Activated CD8-positive, alpha-beta memory T cell treated with anti-CD3 and anti-CD28 coated beads, Interleukin-2, amount 50 U/mL, for 24 hours (primary cell): ENCODE measurements around the gene ABO.
"Not testable (repeated sequence)": the region's sequence is repeated elsewhere in the genome, so short reads cannot be mapped to it uniquely, and the experiment has no call there.

ENCODE experiments used
- DNase-seq: peaks from one replicate; pipeline ENCODE4 v3.0.0-alpha.2; 2020; ENCODE audit errors: extremely low read depth

ABO gene

DNA sequence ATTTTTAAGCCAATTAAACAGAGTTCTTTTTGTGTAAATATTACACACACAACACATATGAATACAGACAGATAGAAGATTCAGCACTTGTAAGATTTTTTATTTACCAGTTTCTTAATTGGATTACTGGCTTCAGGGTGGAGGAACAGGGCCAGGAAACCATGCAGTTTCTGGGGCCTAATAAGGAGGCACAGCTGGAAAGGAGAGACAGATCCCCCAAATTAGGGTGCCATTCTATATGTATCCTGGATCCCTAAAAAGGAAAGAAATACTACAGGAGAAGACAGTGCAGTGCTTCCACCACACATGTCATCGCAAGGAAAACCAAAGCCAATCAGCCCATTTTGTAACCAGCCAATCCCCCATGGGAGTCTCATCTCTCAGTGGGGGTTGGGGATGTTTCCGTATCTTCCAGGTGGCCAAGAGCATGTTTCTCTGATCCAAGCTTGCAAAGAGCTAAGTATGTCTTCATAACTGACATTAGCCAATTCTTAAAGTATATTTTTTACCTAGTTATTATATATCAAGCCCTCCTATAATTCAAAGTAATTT is 15.8 kb upstream of the ABO start:
- no peak for DNase-seq

DNA sequence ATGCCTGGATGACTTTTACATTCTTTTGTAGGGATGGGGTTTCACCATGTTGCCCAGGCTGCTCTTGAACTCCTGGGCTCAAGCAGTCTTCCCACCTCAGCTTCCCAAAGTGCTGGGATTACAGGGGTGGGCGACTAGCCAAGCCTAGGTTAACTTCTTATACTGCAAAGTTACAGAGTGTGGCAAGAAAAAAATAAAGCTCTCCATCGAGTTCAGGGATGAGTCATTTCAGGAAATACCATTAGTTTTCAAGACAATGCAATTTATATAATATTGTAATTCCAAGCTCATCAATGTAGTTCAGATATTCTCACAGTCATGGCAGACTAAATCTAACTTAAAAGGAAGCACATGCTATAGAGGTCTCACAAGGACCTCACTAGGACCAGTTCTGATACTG is 11.5 kb upstream of the ABO start:
- no peak for DNase-seq

DNA sequence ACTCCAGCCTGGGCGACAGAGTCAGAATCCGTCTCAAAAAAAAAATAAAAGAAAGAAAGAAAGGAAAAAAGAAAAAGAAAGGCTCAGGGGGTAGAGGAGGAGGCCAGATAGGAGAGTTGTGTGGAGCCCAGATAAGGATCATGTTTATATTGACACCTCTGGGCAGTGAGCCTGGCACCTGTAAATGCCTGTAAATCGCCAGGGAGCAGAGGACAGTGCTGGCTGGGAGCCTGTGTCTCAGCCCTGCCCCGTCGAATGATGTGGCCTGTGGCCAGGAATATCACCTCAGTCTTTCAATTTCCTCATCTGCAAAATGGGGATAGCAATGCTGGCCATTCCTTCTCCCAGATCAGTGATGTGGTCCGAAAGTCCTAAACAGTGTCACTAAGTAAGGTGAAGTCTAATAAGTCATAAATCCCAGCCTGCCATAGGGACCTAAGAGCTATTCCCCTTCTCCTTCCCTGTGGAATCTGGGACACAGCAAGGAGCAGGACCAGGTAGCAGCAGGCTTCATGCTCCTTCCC is 10.3 kb upstream of the ABO start:
- DNase-seq = no peak

DNA sequence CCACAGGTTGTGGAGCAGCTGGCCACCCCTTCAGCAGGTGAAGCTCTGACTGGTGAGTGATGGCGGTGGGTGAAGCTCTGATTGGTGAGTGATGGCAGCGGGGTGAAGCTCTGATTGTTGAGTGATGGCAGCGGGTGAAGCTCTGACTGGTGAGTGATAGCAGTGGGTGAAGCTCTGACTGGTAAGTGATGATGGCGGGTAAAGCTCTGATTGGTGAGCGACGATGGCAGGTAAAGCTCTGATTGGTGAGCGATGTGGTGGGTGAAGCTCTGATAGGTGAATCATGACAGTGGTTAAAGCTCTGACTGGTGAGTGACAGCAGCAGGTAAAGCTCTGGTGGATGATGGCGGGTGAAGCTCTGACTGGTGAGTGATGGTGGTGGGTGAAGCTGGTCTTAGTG is 9.4 kb upstream of the ABO start:
- no peak for DNase-seq

DNA sequence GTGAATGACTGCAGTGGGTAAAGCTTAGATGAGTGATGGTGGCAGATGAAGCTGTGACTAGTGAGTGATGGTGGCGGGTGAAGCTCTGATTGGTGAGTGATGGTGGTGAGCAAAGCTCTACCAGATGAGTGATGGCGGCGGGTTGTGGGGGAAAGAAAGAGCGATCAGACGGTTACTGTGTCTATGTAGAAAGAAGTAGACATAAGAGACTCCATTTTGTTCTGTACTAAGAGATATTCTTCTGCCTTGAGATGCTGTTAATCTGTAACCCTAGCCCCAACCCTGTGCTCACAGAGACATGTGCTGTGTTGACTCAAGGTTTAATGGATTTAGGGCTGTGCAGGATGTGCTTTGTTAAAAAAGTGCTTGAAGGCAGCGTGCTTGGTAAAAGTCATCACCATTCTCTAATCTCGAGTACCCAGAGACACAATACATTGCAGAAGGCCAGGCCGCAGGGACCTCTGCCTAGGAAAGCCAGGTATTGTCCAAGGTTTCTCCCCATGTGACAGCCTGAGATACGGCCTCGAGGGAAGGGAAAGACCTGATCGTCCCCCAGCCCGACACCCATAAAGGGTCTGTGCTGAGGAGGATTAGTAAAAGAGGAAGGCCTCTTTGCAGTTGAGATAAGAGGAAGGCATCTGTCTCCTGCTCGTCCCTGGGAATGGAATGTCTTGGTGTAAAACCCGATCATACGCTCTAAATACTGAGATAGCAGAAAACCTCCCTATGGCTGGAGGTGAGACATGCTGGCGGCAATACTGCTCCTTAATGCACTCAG is 8.4 kb upstream of the ABO start:
- DNase-seq = not testable (repeated sequence)

DNA sequence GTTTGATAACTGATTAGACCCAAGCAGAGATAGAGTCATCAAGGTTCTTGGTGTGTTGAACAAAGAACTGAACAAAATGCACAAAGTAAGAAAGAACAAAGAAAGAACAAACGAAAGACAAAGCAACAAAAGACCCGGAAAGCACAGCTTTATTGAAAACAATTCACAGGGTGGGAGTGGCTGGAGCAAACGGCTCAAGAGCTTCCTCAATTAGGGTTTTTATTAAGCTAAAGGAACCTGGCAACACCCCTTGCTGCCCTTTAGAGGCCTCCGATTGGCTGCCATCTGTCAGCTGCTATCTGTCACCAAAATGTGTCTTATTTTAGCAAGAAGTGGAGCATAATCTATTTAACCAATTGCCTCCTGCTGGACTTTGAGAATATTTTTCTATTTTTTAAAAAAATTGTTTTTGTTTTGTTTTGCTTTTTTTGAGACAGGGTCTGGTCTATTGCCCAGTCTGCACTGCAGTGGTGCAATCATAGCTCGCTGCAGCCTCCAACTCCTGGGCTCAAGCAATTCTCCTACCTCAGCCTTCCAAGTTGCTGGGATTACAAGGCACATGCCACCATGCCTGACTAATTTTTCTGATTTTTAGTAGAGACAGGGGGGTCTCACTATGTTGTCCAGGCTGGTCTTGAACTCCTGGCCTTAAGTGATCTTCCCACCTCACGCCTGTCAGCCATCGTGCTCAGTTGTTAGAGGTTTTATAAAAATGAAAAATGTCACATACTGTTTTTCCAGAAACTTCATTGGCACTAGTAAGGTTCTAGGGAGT is 7.7 kb upstream of the ABO start:
- no peak for DNase-seq

DNA sequence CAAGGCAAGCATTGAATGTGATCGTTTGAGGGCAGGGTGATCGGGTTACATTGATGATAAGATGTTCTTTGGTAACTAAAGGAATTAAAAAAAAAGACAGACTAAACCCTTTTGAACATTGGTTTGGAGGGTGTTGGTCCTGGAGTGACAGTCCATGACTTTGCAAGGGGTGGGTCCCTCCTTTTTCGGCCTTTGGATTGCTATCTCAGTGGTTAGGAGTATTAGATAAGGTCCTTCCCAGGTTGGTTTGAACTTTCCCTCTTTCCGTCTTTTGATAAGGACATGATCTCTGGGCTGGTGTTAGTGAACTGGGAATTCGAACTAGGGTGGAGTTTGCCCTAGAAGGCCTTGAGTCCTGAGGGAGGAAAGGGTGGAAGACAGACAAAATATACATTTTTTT is 5.4 kb upstream of the ABO start:
- no peak for DNase-seq

DNA sequence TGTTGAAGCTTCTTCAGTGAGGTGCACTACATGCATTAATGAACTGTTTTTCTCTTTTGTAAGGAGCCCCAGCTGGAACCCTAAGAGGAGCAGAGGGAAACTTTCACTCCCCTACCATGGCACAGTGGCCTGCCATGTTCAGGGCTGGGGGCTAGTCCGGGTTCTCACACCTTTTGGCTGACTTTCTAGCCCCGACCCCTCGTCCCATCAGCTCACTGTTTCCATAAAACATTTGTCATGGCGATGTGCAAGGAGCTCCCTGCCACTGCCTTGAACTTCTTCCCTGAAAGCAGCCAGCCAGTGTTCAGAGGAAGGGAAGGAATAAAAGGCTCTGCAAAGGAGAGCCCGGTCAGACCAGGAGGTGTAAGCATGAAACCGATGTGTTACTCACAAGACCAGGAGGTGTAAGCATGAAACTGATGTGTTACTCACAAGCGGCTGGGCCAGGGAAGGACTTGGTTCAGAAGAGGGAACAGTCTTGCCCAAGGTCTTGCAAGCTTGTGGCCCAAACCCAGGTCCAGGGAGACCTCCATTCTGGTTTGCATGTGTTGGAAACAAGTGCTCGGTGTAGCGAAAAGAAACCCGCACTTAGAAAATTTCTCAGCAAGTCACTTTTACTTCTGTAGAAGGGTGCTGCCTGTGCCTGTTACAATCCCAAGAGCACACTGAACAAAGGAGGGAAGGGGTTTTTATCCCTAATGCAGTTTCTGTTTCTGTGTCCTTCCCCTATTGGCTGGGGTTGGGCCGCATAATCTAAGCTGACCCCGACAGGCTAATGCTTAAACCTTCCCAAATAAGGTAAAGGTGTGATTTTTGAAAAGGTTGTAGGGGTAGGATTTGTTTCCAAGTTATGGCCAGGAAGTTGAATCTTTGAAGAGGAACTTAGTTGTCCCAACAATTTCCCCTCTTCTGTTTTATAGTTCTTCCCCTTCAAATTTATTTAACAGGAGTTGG is 3.4 kb upstream of the ABO start:
- DNase-seq = no peak

DNA sequence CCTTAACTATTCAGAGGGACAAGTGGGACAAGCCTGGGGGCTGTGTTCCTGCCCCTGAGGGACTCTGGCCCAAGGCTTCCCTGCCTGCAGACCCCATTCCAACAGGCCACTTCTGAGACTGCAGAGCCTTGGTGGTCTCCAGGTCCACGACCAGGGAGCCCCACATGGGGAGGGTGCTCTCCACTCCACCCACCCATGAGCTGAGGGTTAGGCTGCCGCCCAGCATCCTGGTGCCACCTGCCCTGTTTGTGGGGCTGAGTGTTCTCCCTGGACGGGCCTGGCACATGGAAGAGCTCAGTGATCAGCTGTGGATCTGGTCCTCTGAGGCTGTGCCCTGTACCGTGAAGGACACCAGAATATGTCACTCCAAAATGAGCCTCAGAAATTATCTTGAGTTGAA is 2.5 kb upstream of the ABO start:
- DNase-seq = no peak

DNA sequence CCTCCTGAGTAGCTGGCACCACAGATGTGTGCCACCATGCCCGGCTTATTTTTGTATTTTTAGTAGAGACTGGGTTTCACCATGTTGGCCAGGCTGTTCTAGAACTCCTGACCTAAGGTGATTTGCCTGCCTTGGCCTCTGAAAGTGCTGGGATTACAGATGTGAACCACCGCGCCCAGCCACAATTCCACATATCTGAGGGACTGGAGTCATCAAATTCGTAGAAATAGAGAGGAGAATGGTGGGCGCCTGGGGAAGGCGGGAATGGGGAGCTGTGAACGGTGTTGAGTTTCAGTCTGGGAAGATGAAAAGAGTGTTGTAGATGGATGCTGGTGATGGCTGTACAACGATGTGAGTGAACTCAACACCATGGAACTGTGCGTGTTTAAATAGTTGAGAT is 1.9 kb upstream of the ABO start:
- DNase-seq = no peak

DNA sequence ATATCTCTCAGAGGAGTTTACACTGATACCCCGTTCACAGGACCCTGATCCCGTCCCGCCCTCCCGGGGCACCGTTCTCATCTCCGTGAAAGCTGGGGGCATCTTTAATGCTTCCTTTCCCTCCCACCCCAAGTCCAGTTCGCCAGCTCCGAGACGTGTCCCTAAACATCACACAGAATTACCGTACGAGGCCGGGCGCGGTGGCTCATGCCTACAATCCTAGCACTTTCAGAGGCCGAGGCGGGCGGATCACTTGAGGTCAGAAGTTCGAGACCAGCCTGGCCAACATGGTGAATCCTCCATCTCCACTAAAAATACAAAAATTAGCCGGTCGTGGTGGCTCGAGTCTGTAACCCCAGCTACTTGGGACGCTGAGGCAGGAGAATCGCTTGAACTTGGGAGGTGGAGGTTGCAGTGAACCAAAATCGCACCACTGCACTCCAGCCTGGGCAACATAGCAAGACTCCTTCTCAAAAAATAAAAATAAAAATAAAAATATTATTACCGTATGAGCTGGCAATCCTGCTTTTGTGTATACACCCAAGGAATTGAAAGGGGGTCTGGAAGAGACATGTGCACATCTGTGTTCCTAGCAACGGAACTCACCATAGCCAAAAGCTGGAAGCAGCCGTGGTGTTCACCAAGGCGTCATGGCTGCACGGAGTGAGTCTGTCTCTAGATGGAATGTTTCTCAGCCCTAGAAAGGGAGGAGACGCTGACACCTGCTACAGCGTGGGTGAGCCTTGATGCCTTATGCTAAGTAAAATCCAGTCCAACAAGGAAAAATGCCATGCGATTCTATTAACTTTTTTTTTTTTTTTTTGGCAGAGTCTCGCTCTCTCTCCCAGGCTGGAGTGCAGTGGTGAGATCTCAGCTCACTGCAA is 1.2 kb upstream of the ABO start:
- no peak for DNase-seq

DNA sequence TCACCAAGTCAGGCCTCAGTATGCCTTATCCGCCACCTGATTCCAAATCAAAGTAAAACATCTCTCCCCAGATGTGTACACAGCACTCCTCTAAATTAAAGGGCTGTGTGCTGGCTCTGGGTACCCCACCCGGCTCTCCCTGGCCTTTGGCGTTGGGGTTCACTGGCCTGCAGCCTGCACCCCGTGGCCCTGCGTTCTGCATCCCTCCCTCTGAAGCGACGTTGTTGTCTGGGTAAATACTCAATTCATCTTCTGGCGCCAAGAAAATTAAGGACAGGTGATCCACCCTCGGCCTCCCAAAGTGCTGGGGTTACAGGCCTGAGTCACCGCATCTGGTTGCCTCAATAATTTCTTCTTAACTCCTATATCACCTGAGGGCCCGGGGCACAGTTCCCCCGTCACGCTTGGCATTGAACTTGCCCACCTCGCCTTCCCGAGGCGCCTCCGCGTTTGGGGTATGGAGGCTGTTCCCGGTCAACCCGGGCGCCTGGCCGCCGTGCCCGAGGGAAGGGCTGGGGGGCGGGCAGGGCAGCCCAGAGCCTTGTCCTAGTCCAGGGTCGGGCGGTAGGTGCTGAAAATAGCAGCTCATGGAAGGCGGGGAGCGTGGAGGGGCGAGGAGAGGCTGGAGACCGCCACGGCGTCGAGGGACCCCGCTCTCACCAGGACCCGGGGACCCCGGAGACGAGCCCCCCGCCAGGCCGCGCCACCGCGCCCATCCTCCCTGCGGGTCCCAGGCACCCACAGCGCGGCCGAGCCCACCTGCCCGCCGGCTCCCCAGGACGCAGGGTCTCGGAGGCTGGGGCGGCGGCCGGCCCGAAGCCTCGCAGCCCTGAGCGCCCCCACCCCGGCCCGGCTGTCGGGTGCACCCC is 531 bp downstream of the ABO start:
- no peak for DNase-seq

DNA sequence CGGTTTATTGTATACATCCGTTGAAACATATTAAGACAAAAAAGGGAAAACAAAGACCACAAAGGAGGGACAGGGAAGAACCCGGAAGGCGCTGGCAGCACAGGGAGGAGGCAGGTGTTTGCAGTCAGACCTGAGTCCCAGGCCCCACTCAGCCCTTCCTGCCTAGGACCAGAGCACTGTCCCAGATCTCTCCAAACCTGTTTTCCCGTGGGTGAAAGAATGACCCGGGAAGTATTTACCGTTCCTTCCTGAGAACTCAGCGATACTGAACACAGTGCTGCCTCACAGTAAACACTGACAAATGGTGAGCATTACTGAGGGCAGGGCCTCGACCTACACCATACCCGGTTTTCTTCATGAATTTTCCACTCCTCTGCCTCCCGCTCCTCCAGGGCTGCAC is 1.2 kb downstream of the ABO start:
- DNase-seq = no peak

DNA sequence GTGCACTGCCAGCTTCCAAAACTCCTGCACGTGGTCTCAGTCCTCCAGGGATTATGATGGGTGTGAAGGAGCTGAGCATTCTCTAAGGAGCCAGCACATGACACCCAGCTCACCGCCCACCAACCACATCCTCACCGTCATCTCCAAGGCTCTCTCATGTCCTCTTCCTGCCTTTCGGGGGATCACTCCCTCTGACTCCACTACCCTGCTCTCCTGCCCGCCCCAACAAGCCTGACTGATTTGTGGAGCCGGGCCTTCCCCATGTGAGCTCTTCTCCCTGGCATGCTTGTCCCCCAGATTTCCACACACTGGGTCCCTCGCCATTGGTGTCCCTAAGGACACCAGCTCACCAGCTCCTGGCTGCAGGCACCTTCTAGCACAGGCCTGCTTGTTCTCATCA is 1.9 kb downstream of the ABO start:
- DNase-seq = no peak

DNA sequence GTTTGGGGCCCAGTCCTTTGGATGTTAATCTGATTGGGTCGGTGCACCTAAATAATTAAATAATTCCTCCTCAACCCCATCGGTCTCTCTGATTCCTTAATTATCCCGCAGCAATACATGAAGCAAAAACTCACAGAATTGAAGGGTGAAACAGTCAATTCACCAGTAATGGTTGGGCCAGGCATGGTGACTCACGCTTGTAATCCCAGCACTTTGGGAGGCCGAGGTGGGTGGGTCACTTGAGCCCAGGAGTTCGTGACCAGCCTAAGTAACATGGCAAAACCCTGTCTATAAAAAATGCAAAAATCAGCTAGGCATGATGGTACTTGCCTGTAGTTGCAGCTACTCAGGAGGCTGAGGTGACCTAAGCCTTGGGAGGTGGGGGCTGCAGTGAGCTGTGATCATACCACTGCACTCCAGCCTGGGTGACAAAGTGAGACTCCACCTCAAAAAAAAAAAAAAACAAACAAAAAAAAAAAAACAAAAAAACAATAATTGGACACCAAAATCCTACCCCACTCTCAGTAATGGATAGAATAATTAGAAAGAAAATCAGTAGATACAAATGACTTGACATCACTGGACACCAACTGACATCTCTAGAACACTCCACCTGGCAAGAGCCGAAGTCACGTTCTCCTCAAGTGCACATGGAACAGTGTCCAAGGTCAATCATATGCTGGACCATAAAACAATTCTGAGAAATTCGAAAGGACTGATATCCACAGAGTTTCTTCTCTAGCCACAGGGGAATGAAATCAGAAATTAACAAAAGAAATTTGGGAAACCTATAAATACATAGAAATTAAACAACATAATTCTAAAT is 5.3 kb downstream of the ABO start:
- no peak for DNase-seq

DNA sequence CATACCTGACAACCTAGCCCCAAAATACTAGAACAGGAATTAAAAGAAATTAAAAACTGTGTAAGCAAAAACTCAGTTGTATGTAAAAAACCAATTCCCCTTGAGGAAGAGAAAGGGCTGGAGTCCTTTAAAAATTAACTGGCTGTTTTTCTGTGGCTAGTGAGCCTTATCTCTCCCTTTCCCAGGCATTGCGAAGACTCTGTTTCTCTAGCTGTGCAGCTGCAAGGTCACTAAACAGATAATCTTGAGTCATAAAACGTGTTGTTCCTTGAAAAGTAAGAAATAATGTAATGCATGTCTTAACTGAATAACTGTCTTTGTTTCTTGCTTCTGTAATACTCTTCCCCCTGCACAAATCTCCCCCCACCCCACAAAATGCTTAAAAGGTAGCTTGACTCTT is 5.9 kb downstream of the ABO start:
- not testable (repeated sequence) for DNase-seq

DNA sequence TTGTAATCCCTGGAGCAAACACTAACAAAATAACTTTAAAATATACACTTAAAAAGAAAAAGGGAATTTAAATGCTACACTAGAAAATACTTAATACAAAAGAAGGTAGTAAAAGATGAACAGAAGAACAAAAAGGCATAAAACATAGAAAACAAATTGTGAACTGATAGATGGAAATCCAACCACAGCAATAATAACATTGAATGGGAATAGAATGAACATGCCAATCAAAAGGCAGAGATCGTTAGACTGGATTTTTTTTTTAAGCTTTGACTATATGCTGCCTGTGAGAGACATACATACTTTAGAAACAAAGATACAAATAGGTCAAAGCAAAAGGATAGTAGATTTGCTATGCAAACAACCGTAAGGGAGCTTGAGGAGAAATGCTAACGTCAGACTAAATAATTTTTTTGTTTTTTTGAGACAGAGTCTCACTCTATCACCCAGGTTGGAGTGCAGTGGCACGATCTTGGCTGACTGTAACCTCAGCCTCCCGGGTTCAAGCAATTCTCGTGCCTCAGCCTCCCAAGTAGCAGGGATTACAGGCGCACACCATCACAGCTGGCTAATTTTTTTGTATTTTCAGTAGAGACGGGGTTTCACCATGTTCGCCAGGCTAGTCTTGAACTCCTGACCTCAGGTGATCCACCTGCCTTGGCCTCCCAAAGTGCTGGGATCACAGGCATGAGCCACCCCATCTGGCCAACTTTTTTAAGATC is 6.5 kb downstream of the ABO start:
- no peak for DNase-seq

DNA sequence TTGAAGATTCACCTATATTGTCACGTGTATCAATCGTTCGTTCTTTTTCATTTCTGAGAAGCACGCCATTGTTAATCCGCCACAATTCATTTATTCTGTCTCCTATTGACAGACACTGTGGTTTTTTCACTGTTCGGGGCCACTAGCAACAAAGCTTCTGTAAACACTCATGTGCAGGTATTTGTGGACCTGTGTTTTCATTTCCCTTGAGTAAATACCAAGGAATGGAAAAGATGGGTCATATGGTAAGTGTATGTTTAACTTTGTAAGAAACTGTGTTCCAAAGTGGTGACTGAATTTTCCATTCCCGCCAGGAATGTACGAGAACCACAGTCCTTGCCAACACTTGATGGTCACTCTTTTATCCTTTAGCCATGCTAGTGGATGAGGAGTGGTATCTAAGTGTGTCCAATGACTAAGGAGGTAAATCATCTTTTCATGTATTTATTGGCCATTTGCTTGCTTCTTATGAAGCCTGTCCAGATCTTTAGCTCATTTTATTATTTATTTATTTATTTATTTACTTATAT is 10.7 kb downstream of the ABO start:
- no peak for DNase-seq
